Endothelial cell of umbilical vein (primary cell): ENCODE data around the gene PDLIM5. TPM values are rescaled to one million over a fixed set of nuclear protein-coding genes. Genes with fewer than 3 reads are reported as not detected.
A peak's percentile ranks its signal among the peaks of the same experiment; 100 is the strongest.

Experiments used
- BruUV-seq: library from RNA; stranded (reverse); fragments of 400-500 nt; replicated peaks from 2 replicates; lab custom pipeline; 2021; lab: Mats Ljungman, UMichigan
- CTCF ChIA-PET: fragments of 300-600, 350-600 bp; sonication (Branson Sonifier 250); formaldehyde crosslinking; loops from one replicate; lab custom pipeline; 2021; ENCODE audit warnings: antibody characterized with exemption, inconsistent platforms; lab: Charles Lee
- POLR2A ChIA-PET: fragments of 300-600, 350-600 bp; sonication (Branson Sonifier 250); formaldehyde crosslinking; loops from one replicate; lab custom pipeline; 2021; ENCODE audit warnings: antibody characterized with exemption, inconsistent platforms; lab: Charles Lee
- DNase-seq: peaks from one replicate; pipeline ENCODE4 v3.0.0-alpha.2; 2011; ENCODE audit warnings: low read depth, low spot score
- FAIRE-seq: peaks from 2 replicates; lab custom pipeline; 2011; peaks lifted over from hg19 to GRCh38; lab: Jason Lieb, UNC
- H2AFZ ChIP-seq: 2 replicates; pipeline ENCODE4 v1.6.0; 2012; ENCODE audit warnings: low read depth, low read length, control low read depth, inconsistent platforms
- H3K27ac ChIP-seq: 2 replicates; pipeline ENCODE4 v1.5.1; 2011; ENCODE audit warnings: low read depth, mild to moderate bottlenecking, control low read depth, low read length, moderate library complexity; ENCODE audit not compliant: insufficient read depth
- H3K27me3 ChIP-seq, 2 experiments: 2 replicates each; pipeline versions ENCODE4 v1.6.0 to v1.6.1; 2011; ENCODE audit warnings: low read length in 2 of 2, mixed read lengths in 1 of 2; ENCODE audit not compliant: control insufficient read depth in 2 of 2, insufficient read depth in 2 of 2
- H3K36me3 ChIP-seq, 2 experiments: 2 replicates in 1 of 2; 3 replicates in 1 of 2; pipeline ENCODE4 v1.5.1; 2011; ENCODE audit warnings: low read length in 2 of 2, mild to moderate bottlenecking in 1 of 2, moderate library complexity in 1 of 2; ENCODE audit not compliant: control insufficient read depth in 2 of 2, insufficient read depth in 2 of 2; ENCODE audit errors: extremely low read depth in 1 of 2
- H3K4me1 ChIP-seq: 3 replicates; pipeline ENCODE4 v1.5.1; 2011; ENCODE audit warnings: mild to moderate bottlenecking, low read length; ENCODE audit not compliant: control insufficient read depth, insufficient read depth; ENCODE audit errors: extremely low read depth
- H3K4me2 ChIP-seq: 2 replicates; pipeline ENCODE4 v1.6.1; 2011; ENCODE audit warnings: low read length, control low read depth, mixed read lengths; ENCODE audit not compliant: insufficient read depth
- H3K4me3 ChIP-seq, 3 experiments: fragments of 200-600 bp in 1 of 3; sonication (generic), shearing (Covaris generic) in 1 of 3; replicated peaks in 1 of 3; 2 replicates each; pipeline ENCODE4 v1.5.1; 2011 to 2016; ENCODE audit warnings: control low read depth in 3 of 3, low read length in 3 of 3, mild to moderate bottlenecking in 2 of 3, inconsistent platforms in 1 of 3, low read depth in 1 of 3, moderate library complexity in 1 of 3; ENCODE audit not compliant: insufficient read depth in 1 of 3
- H3K79me2 ChIP-seq: 2 replicates; pipeline ENCODE4 v1.6.0; 2012; ENCODE audit warnings: low read length, inconsistent platforms; ENCODE audit not compliant: control insufficient read depth, insufficient read depth
- H3K9ac ChIP-seq: replicated peaks from 2 replicates; pipeline ENCODE3; 2011; ENCODE audit warnings: low read length, control low read depth; ENCODE audit not compliant: insufficient read depth; ENCODE audit errors: extremely low read depth
- H3K9me1 ChIP-seq: replicated peaks from 3 replicates; pipeline ENCODE4 v1.6.0; 2011; ENCODE audit warnings: mild to moderate bottlenecking, low read length; ENCODE audit not compliant: control insufficient read depth, insufficient read depth; ENCODE audit errors: extremely low read depth
- H3K9me3 ChIP-seq: replicated peaks from 2 replicates; pipeline ENCODE4 v1.5.1; 2012; ENCODE audit warnings: low read length, inconsistent platforms; ENCODE audit not compliant: control insufficient read depth, insufficient read depth
- H4K20me1 ChIP-seq: replicated peaks from 2 replicates; pipeline ENCODE3; 2011; ENCODE audit warnings: mild to moderate bottlenecking, low read length; ENCODE audit not compliant: control insufficient read depth, insufficient read depth; ENCODE audit errors: extremely low read depth
- EZH2 ChIP-seq: IDR thresholded peaks from 2 replicates; pipeline ENCODE4 v1.6.1; 2012; ENCODE audit warnings: borderline replicate concordance, low read depth, mild to moderate bottlenecking, moderate library complexity, low read length, inconsistent platforms; ENCODE audit not compliant: severe bottlenecking
- FOS ChIP-seq: IDR thresholded peaks from 2 replicates; pipeline ENCODE4 v1.6.1; 2011; ENCODE audit warnings: mild to moderate bottlenecking, low read length, moderate library complexity, borderline replicate concordance; ENCODE audit not compliant: insufficient read depth
- GATA2 ChIP-seq: IDR thresholded peaks from 2 replicates; pipeline ENCODE4 v1.7.0; 2011; ENCODE audit warnings: low read depth, mild to moderate bottlenecking, moderate library complexity, mixed read lengths, low read length; ENCODE audit not compliant: insufficient read length, insufficient read depth
- JUN ChIP-seq: IDR thresholded peaks from 2 replicates; pipeline ENCODE4 v1.6.1; 2011; ENCODE audit warnings: borderline replicate concordance, low read depth; ENCODE audit not compliant: insufficient read length, insufficient read depth
- MAX ChIP-seq: IDR thresholded peaks from 2 replicates; pipeline ENCODE4 v1.6.1; 2011; ENCODE audit not compliant: insufficient read depth, insufficient read length
- MYC ChIP-seq: IDR thresholded peaks from one replicate; pipeline ENCODE4 v1.6.1; 2011; ENCODE audit warnings: mild to moderate bottlenecking, low read depth, low read length
- POLR2A ChIP-seq: IDR thresholded peaks from 2 replicates; pipeline ENCODE4 v1.6.1; 2012; ENCODE audit warnings: low read depth, mild to moderate bottlenecking, control low read depth, low read length
- POLR2AphosphoS5 ChIP-seq: IDR thresholded peaks from 2 replicates; pipeline ENCODE4 v1.6.1; 2012; ENCODE audit warnings: low read depth, mild to moderate bottlenecking, control low read depth, low read length, moderate library complexity; ENCODE audit not compliant: insufficient read depth
- dilution Hi-C: fragments of 300-500 bp; cut with MboI; formaldehyde crosslinking; loops from one replicate; pipeline ENCODE4 v1.15.0; 2019; ENCODE audit warnings: low sequenced_read_pairs; ENCODE audit not compliant: extremely low pct_ligation_motif_present
- intact Hi-C: fragments of 100-400 bp; cut with micrococcal nuclease; formaldehyde crosslinking; loops from one replicate; pipeline ENCODE4 v1.10.0; 2022
- polyA plus RNA-seq, 4 experiments: library from polyadenylated mRNA; depleted of rRNA in 3 of 4; stranded (reverse) in 3 of 4; unstranded in 1 of 4; fragments of >200 nt; gene quantifications; 2 replicates each; pipeline versions ENCODE4 v1.2.1 to v1.2.3, GENCODE V29; 2011 to 2012; ENCODE audit warnings: missing spikeins in 1 of 4
- total RNA-seq: library from RNA; stranded (reverse); gene quantifications from 2 replicates; pipeline ENCODE4 v1.2.3, GENCODE V29; 2021
- TF ChIP-seq, protein P1 (sequence below), 2 donors: IDR thresholded peaks; 1 replicate in 1 of 2; 2 replicates in 1 of 2; pipeline ENCODE4 v1.5.1; 2011; ENCODE audit warnings: low read length in 2 of 2, mild to moderate bottlenecking in 2 of 2, moderate library complexity in 2 of 2, control low read depth in 1 of 2, inconsistent platforms in 1 of 2, low read depth in 1 of 2; ENCODE audit not compliant: insufficient read depth in 1 of 2; ENCODE audit errors: extremely low read depth in 1 of 2

PDLIM5 gene
- total and polyA plus RNA-seq, 2 donors (not counting 3 experiments of a cell fraction or from before 2014, with no cell fraction given), result 243 to 310 TPM

GRCh38 chr4:94525993-94526728 lies 74.4 kb downstream of the PDLIM5 start:
- TF ChIP-seq MAX, result no peak
- TF ChIP-seq FOS, result no peak
- no peak for TF ChIP-seq POLR2A
- TF ChIP-seq EZH2, result no peak
- Histone ChIP-seq H3K9ac (no peak overlapping the region), H3K4me3 (no peak overlapping the region), H3K4me2 (peak overlapping the region; percentile 16), H3K36me3 (peaks cover 0 to 21% of the 10 kb centered on the region in 2 experiments), H2AFZ (no peak overlapping the region), H3K9me3 (no peaks in the 10 kb centered on the region), H3K27ac (no peak overlapping the region), H4K20me1 (no peaks in the 10 kb centered on the region), H3K4me1 (peaks cover 27% of the 10 kb centered on the region), H3K27me3 (no peaks in the 10 kb centered on the region), H3K9me1 (no peaks in the 10 kb centered on the region), H3K79me2 (peaks cover 75% of the 10 kb centered on the region)
- dilution Hi-C loops (no loop called here), intact Hi-C loops (no loop called here)
- BruUV-seq, result TSS peak; percentile 5
- CTCF ChIA-PET, result interaction anchor here (0.7 to 1.6 kb wide), 3 partner anchors 20 to 119 kb away, joined by 3 to 4 read pairs (median 3); no protein-coding TSS in a partner anchor
- no peak for FAIRE-seq
- POLR2A ChIA-PET, result no interaction called here
- peak; percentile 57 for DNase-seq

DNA sequence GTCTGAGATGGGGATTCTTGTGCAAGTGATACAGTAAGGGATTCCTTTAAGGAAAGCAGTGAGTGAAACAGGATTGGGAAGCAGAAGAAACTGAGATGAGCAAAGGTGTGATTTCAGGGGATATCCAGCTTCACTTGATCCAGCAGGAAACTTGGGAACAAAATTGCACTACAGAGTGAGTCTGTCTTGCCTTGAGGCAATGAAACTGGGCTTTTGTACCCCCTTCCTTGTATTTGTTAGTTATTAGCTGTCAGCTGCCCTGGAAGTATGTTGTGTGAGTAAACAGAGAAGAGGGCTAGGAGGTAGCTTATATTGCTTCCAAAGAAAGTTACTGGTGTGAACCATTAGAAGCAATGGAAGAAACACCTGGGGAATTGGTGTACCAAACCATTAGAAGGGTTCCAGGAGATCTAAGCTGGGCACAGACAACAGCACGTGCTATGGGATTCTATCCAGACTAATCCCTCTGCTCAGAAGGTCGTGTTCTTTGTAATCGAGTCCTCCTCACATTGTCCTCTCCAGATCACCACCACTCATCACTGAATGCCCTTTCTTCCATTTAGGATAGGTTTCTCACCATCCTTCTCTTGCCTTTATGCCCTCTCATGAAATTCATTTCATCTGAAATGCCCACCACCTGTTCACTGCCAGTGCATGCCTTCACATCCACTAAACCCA lies 76.0 kb downstream of the PDLIM5 start:
- Histone ChIP-seq H3K9me1 (no peaks in the 10 kb centered on the region), H3K27ac (no peak overlapping the region), H3K4me2 (no peak overlapping the region), H2AFZ (no peak overlapping the region), H3K79me2 (peaks cover 76% of the 10 kb centered on the region), H3K4me3 (no peak overlapping the region), H3K9me3 (no peaks in the 10 kb centered on the region), H3K9ac (no peak overlapping the region), H4K20me1 (no peaks in the 10 kb centered on the region), H3K4me1 (peaks cover 28% of the 10 kb centered on the region), H3K36me3 (peaks cover 0 to 18% of the 10 kb centered on the region in 2 experiments), H3K27me3 (no peaks in the 10 kb centered on the region)
- DNase-seq, result no peak
- TF ChIP-seq MYC (no peak), POLR2A (no peak), JUN (no peak), POLR2AphosphoS5 (no peak), GATA2 (no peak), MAX (no peak), EZH2 (no peak), FOS (no peak)
- TF ChIP-seq, protein P1, sequence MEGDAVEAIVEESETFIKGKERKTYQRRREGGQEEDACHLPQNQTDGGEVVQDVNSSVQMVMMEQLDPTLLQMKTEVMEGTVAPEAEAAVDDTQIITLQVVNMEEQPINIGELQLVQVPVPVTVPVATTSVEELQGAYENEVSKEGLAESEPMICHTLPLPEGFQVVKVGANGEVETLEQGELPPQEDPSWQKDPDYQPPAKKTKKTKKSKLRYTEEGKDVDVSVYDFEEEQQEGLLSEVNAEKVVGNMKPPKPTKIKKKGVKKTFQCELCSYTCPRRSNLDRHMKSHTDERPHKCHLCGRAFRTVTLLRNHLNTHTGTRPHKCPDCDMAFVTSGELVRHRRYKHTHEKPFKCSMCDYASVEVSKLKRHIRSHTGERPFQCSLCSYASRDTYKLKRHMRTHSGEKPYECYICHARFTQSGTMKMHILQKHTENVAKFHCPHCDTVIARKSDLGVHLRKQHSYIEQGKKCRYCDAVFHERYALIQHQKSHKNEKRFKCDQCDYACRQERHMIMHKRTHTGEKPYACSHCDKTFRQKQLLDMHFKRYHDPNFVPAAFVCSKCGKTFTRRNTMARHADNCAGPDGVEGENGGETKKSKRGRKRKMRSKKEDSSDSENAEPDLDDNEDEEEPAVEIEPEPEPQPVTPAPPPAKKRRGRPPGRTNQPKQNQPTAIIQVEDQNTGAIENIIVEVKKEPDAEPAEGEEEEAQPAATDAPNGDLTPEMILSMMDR (IDR thresholded peaks at IDR 0.05; ENCODE audit: extremely low read depth in 1 of 2, insufficient read depth in 1 of 2, low read depth in 1 of 2, low read length in 2 of 2), result no peak
- intact Hi-C loops (no loop called here), dilution Hi-C loops (no loop called here)
- no TSS peak for BruUV-seq
- ChIA-PET CTCF (interaction anchor here (0.7 to 1.1 kb wide), 3 partner anchors 12 to 449 kb away, joined by 3 to 4 read pairs (median 4); no protein-coding TSS in a partner anchor), POLR2A (no interaction called here)
- FAIRE-seq, result no peak
